T-helper 1 cell (primary cell): ENCODE data around the gene H2BK1.

Source experiments
- DNase-seq, 5 donors: peaks; one replicate each; pipeline ENCODE4 v3.0.0-alpha.2; 2012 to 2020
- total RNA-seq, 4 donors: gene quantifications; one replicate each; lab custom pipeline; 2026; lab: John Stamatoyannopoulos, UW

H2BK1 gene
- 0 to 0.27 (median 0.19) reads per million in 4 donors for total RNA-seq

DNA sequence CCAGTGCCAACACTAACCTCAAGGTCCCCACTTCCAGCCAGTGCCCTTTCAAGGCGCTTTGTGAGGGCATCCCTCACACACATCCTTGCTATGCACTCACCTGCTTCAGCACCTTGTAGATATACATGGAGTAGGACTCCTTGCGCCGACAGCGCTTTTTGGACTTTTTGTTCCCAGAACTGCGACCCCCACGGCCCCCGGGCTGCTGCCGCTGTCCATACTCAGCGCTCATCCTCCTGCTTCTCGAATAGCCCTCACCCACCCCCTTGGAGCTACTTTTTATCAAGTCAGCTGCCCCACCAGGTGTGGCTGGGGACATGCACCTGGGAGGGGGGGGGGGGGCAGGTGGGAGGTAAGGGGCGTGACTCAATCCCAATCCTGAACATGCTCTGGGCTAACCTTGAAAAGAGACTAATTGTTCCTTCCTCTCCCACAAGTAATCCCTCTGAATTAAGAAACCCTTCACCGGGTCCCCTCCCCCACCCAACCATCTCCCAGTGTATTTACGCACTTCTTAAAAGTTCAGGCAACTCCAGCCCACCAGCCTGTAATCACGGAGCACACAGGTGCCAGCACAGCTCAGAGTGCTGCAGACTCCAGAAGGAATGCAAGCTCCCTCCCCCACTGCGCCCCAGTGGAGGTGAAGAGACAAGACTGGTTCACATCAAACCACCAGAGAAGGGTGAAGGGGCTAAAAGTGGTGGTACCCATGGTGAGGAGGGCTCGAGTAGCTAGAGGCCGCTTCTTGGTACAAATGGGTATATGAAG is at the start of gene H2BK1:
Gene H2BK1 (minus strand): TSS at position 402 of the 768 bp plus-strand sequence. CDS start 170 bp downstream, at position 232.
- DNase-seq, result no peak

DNA sequence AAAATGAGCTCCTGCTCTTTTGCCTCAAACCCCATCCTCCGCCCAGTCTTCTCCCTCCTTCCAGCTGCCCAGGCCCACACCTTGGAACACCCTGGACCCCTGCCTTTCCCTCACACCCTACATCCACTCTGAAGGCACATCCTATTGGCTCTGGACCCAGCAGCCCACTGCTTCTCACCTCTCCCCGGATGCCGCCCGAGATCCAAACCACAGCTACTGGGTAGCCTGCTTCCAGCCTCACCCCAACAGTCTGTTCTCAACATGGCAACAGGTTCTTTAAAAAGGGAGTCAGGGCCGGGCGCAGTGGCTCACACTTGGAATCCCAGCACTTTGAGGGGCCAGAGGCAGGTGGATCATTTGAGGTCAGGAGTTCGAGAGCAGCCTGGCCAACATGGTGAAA is 47.7 kb upstream of the H2BK1 start:
- DNase-seq, result no peak

DNA sequence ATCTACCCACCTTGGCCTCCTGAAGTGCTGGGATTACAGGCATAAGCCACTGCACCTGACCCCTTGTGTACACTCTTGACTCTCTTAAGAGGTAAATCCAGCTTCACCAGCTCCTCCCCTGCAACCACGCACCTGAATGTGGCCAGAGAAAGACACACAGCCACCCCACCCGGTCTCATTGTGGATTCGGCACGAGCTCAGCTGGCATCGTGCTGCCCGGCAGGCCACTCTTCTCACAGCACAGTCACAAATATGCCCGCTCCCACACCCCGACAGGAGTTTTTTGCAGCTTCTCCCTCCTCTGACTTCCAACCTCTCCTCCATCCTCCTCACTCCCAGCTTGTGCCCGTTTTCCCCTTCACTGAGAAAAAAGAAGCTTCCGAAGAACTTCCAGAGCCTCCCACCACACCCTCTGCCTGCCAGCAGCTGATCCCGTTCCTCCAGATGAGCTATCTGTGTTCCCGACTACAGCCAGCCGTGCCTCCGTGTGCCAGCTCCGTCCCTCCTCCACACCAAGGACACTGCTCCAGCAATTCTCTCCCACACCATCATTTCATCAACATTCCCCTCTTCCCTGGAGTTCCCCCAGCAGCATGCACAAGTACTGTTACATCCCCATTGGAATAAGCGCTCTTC is 46.2 kb upstream of the H2BK1 start:
- no peak for DNase-seq

DNA sequence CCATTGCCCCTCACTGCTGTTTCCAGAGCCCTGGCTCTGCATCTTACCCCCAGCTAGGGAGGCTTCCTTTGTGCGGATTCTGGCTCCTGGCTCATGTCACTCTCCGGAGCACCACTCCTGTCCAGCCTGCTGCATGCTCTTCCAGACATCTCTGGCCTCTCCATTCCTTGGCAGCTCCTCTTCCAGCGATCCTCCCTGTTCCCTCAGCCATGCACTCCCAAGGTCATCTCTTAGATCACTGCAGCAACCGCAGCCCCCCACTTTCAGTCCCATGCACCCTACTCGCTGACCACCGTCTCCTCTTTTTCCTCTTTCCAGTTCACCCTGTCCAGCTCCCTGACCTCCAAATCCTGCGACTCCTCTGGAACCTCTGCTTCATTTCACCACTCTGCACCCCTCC is 45.1 kb upstream of the H2BK1 start:
- no peak for DNase-seq

DNA sequence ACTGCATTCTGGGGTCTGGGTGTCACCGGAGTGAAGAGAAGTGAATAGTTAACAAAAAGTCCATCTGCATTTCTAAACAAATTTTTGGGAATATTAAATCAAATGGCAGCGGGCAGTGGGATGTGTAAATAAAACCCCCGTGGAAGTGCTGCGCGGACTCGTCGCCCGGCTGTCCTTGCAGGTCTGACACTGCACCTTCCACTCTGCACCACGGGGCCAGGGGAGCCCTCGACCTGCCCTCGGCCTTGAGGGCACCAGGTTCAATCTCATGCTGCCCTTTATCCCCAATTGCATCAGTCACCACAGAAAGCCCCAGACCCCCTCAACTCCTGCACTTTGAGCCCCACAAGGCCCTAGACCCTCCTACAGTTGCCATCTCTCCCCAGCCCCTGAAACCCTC is 44.6 kb upstream of the H2BK1 start:
- DNase-seq, result no peak

DNA sequence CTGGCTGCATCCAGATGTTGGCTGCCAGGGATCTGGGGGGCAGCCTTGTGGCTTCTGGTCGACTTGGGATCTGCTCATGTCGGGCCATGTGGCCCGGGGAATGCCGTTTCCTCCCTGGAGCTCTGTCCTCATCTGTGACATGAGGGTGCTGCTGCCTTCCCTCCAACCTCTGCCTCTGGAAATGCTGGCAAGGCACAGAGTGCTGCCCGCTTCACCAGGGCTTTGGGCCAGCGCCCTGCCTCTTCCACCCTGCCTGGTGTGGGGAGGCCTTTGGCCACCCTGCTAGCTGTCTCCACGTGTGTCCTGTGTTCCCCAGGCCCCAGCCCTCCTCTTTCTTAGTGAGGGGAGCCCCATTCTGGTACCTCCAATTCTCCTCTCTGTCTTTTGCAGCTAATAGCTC is 44.0 kb upstream of the H2BK1 start:
- DNase-seq, result no peak

DNA sequence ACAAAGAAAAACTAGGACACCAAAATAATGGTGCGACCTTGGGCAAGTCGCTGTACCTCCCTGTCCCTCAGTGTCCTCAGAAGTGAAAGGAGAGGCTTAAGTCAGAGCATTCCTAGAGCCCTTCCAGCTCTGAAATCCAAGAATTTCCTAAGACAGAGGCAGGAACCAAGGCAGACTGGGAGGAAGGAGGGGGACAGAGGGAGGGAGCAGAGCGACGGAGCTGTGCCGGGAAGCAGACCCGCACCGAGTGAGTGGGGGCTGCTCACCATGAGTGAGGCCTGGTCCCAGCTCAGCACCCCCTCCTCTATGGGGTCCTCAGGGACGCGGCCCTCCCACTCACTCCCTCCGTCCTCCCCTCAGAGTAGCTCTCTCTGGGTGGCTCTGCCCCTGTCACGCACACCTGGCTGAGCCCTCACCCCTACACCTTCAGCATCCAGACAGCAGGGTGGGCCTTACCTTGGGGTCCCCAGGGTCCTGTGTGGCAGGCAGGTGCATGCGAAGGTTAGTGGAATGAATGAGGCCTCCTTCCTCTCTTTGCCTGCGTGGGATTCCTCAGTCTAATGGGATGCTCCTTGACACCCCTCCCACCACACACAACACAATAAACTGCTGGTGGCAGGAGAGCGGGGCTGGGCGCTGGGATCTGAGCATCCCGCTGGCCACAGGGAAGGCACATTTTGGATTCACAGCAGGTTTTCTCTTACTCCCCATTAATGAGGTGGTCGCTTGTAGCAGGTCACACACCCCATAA is 42.8 kb upstream of the H2BK1 start:
- DNase-seq, result no peak

DNA sequence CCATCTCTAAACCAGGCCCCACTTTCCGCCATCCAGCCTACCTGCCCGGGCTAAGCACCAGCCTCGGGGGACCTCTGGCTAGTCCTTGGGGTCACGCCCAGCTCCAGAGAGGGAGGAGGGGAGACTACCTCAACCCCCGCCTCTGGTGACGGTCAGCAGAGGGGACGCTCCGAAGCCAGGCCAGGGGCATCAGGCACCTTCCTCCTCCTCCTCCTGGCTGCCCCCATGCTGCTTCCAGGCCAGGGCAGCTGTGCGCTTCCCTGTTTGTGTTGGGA is 42.2 kb upstream of the H2BK1 start:
- DNase-seq, result no peak

DNA sequence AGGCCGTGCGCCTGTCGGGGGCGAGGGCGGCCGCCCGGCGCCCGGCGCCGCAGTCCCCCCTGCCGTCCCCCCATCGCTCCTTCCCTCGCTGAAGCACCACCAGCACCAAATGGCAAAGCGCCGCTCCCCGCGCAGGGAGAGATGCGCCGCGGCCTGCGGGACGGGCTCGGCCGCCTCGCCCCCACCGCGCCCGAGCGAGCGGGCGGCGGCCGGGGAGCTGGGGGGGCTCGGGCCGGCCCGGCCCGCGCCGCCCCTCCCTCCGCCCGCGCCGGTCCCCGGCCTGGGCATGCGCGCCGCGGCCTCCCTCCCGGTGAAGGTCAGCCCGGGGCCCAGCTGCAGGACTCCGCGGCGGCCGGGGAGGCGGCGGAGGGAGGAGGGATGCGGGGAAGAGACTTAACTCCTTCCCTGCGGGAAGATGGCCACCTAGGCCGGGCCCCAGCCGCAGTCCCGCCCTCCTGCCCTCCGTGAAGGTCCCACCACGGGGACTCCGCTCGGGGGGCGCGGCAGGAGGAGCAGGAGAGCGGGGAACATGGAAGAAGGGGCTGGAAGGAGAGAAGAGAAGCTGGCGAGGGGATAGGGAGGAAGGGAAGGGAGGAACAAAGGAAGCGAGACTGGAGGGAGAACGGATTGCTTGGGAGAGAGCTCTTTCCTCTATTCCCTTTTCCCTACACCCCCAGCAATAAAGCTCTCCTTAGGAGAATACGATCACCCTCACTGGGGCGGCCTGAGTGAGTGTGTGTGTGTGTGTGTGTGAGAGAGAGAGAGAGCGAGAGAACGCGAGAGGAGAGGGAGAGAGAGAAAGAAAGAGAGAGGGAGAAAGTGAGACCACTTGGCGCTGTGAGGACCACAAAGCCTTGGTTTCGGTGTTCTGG is 41.6 kb upstream of the H2BK1 start:
- no peak for DNase-seq

DNA sequence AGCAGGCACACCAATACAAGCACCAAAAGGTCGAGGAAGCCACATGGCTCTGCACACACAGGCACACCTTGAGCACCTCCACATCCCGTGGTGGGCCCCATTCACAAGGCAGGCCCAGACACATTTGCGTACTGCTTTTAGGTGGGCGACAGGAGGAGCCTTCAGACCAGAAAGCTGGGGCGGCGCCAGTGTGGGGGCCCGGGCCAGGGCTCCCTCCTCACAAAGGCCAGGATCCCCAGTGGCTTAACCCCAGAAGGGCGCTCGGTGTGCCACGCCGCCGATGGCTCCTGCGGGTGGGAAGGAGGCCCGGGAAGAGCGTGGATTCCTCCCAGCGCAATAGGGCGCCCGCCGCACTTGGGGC is 41.0 kb upstream of the H2BK1 start:
- DNase-seq, result no peak

DNA sequence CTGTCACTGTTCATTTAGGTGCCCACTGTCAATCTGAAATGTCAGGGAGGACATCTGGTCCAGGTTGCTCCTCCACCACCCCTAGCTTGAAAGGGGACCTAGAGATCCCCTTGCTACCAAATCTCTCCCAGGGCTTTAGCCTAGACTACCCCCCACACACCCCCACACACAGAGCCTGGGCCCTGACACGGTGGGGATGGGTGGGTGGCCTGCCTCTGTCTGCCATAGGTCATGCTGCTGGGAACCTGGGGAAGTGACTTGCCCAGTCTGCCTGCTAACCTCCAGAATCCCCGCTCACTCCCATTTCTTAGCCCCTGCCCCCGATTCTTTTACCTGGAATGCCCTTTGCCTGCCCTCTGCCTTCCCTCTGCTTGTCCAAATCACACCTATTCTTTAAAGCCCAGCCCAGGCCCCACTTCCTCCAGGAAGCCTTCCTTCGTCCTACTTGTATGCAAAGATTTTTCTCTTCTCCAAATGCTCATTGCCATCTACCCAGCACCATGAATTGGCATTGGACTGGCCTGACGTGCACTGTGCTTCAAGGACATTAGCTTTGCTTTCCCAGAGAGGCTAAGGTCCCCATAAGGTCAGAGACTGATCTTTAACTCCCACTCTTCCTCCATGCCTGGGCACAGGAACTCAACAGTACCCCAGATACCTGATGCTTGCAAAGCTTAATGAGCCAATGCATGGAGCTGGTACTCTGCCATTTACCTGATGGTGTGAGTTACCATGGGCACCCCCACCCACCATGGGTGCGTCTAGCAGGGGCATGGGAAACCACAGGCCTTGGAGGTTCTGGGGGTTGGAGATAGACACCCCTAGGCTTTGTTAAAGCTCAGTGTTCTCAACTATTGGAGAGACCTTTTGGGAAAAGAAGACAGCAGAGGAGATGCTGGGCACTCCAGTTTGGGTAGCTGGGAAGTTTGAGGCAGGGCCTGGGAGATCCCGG is 40.2 kb upstream of the H2BK1 start:
- DNase-seq, result no peak

DNA sequence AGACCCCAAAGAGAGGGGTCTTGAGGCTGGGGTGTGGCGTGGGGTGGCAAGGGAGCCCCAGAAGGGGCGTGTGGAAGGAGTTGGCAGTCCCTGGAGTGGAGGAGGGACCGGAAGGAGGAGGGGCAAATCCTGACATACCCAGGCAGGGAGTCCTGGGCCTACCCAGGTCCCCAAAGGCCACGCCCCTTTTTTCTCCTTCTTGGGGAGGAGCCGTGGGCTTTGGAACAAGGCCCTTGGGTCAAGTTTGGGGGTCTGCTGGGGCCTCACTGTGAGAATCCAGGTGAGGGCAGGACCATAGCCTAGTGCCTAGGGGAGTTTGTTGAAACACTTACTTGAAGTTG is 39.4 kb upstream of the H2BK1 start:
- no peak for DNase-seq

DNA sequence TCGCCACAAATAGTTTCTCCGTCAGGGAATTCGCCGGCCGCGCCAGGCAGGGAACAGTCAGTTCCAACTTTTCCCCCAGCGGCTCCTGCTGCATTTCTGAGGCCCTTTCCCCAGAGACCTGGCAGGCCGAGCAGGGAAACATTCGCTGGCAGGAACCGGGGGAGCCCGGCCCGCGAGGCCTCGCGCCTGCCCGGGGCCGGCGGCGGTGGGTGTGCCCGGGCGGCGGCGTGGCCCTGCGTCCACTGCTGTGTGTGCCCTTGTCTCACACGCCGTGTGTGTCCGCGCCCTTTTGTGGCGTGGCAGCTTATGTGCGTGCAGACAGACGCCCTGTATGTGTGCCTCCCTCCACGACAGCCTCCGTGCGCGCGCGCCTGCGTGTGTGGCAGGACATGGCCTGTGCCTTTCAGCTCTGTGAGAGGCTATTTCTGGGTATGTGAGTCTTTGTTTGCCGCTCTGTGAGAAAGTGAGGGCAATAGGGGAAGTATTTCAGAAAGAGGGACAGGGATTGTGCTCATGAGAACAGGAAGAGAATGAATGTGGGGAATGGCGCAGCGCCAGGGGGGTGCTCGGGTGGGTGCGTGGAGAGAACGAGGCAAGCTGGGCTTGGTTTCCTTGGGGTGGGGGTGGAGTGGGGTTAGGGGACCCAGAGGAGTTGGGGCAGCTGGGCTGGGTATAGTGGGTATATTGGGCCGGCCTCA is 38.9 kb upstream of the H2BK1 start:
- DNase-seq, result peak in 1 of 5 donors; percentile 22

DNA sequence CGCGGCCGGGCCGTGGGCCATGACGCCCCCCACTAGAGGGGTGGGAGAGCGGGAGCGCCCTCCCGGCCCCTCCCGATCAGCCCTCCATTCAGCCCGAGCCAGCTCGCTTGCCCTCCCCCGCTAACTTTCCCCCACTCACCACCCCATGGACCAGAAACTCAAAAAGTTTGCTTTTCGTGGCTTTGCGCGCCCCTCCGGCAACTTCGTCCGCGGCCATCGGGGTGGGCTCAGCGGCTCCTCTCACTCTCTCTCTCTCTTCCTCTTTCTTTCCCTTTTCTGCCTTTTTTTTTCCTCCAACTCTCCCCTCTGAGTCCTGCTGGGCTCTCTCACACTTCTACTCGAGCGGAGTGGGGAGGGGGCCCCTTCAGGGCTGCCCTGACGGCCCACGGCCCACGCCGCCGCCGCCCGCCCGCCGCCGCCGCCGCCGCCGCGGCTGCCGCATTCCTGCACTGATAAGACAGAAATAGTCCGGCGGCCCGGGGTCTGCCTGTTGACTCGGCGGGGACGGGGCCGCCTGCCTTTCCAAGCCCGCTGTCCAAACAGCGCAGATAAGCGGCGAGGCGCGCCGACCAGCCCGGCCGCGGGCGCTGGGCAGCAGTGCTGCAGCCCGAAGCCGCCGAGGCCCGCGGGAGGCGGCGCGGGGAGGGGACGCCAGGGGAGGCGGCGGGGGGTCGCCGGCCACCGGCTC is 38.2 kb upstream of the H2BK1 start, which contains the start of gene SMARCD3:
Gene SMARCD3 (minus strand): TSS at position 349 of the 688 bp plus-strand sequence. CDS start 132 bp downstream, at position 217.
- DNase-seq, result no peak

DNA sequence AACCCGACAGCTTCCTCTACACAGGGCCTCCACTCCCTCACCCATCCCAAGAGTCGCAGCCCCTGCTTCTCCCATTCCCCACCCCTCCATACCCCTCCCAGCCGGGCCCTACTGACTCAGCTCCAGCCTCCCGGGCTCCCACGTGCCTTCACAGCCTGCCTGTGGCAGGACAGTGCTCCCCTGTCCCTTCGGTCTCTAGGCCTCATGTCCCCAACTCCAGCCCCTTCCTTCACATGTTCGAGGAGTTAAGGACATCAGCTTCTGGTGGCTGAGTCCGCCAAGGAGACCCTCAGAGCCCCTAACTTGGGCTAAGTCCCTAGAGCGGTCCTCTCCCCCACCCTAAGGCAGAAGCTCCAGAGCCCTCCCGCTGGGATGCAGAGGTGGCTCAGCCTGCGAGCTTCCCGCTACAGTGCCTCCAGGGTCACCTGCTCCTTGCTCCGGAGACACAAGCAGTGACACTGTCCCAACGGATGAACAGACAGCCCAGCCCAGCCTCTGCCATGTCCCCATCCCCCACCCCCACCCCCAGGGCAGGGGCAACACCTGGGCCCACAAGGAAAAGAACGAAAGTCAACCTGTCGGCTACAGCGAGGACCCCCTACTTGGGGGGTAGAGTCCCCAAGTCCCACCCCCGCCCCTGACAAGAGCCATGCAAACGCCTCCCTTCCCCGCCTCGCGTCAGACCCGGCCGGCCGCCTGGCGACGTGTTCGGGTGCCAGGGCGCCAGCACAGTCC is 37.5 kb upstream of the H2BK1 start:
- DNase-seq, result no peak

DNA sequence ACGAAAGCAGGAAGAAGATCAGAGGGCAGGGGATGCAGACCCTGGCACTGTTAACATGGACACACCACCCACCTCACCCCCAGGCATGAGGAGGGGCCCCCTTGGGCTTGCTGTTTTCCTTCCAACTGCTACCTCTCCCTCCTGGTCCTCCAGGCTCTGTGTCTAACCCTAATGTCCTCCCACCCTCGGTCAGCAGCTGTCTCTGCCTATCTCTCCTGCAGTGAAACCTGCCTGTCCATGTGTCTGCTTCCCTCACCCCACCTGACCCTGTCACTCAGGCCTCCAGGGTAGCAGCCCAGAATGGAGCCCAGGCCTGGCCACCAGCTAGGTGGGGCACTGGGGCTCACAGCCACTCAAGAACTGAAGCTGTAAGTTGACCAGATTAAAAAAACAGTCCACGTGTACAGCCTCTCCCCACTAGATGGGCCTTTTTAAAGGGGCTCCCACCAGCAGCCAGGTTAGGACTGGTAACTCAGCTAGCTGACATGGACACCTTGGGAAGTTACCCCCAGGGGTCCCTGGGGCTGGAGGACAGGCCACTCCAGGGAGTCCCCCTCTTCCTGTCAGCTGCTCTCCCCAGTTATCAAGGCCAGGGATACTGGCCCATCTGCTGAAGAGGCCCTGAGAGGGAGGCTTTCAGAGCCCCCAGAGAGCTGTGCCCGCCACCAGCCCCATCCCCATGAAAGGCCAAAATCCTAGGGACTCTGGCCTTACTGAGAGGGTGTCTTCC is 36.7 kb upstream of the H2BK1 start:
- no peak for DNase-seq

DNA sequence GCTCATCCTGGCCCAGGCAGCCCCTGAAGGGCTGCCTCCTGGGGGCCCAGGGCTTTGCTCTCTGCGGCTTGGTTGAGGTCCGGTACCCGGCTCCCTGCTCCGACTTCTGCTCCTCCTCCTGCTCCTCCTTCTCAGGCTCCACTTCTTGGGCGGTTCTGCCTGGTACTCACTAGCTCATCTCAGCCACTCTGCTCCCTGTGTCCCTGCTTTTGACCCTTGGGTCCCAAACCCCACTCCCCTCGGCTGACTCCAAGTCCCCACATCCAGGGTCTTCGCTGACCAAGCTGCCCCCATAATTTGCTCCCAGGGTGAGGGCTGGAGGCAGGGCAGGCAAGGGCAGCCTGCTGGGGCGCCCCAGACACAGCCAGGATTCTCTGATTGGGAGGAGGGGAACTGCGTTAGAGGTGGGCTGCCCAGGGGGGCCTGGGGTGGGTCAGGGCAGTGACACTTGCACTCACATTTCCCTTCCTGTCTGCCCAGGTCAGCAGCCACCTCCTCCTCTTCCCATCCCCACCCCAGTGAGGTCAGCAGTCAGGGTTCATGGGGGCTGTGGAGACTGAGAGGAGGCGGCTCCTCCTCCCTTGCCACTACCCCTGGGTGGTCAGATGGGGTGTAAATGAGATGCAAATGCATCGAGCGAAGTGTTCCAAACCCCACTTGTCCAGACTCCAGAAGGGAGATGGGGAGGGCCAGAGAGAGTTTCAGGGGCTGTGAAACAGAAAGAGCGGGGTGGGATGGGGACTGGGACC is 36.0 kb upstream of the H2BK1 start:
- no peak for DNase-seq

DNA sequence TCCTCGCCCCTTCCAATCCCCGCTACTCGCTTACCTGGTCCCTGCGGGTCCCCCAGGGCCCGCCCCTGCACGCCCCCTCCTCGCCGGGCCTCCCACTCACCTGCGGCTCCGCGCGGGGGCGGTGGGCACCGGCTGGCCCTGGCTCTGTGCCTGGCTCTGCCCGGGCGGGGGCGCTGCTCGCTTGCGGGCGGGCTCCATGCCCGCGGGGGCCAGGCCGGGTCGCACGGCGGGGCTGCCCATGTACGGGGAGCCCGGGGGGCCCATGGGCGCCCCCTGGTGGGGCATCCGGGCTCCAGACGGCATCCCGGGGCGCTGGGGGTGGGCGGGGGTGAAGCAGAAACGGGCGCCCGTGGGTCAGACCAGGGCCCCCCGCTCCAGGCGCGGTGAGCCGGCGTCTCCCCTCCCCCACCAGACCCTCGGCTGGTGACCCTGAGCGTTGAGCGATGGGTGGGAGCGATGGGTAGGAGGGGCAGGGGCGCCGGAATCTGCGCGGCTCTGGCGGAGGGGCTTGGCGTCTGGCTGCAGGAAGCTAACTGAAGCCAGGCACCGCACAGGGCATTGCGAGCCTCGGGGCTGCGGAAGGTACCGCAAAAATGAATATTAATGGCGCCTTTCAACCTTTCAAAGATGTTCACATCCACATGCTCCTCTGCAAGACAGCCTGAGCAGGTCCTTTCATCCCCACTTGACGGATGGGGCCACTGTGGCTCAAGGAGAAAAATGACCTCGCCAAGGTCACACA is 35.2 kb upstream of the H2BK1 start:
- peak; percentile 50 to 71 (median 54) for DNase-seq
